Bronchial epithelial cell (primary cell): ENCODE data around the gene ETF1. TPM values are rescaled to one million over a fixed set of nuclear protein-coding genes. Genes with fewer than 3 reads are reported as not detected.
A peak's percentile ranks its signal among the peaks of the same experiment; 100 is the strongest.

Experiments
- DNase-seq: peaks from one replicate; pipeline ENCODE4 v3.0.0-alpha.2; 2010; ENCODE audit warnings: low read depth
- FAIRE-seq: peaks from 2 replicates; lab custom pipeline; 2011; peaks lifted over from hg19 to GRCh38; lab: Jason Lieb, UNC
- H3K27me3 ChIP-seq: 2 replicates; pipeline ENCODE4 v1.5.1; 2011; ENCODE audit warnings: low read length; ENCODE audit not compliant: control insufficient read depth, insufficient read depth
- H3K36me3 ChIP-seq: 2 replicates; pipeline ENCODE4 v1.5.1; 2011; ENCODE audit warnings: low read length; ENCODE audit not compliant: control insufficient read depth, insufficient read depth
- H3K4me3 ChIP-seq: 2 replicates; pipeline ENCODE4 v1.5.1; 2011; ENCODE audit warnings: mild to moderate bottlenecking, low read depth, low read length, control low read depth
- total RNA-seq: library from RNA; depleted of rRNA; stranded (reverse); fragments of >200 nt; gene quantifications from 2 replicates; pipeline ENCODE4 v1.2.1, GENCODE V29; 2014
- TF ChIP-seq, protein P1 (sequence below): IDR thresholded peaks from 2 replicates; pipeline ENCODE4 v1.5.1; 2011; ENCODE audit warnings: mild to moderate bottlenecking, moderate library complexity, low read length, control low read depth, inconsistent platforms; ENCODE audit not compliant: insufficient read depth, severe bottlenecking

ETF1 gene
- total RNA-seq, 1 donor from 2014 or later: 183 TPM

DNA sequence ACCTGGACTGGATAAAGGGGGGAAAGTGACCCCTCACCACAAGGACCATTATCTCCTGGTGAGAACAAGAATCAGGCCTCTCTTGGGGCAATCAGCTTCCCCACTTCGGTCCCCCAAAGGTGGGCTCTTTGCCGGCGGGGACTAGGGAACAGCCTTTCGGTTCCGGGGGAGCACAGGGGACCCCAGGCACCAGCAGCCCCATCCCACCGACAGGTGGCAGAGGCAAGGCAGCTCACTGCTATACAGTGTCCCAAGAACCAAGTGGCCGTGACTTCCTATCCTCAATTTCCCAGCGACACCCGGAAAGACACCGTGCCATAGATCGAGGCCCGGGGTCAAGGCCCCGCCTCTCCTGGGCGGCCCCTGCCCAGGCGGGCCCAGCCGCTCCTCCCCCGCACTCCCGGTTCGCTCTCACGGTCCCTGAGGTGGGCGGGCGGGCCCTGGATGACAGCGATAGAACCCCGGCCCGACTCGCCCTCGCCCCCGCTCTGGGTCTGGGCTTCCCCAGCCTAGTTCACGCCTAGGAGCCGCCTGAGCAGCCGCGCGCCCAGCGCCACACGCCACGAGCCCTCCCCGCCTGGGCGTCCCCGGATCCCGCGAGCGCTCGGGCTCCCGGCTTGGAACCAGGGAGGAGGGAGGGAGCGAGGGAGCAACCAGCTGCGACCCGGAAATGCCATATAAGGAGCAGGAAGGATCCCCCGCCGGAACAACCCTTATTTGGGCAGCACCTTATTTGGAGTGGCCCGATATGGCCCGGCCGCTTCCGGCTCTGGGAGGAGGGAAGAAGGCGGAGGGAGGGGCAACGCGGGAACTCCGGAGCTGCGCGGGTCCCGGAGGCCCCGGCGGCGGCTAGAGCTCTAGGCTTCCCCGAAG, 78.4 kb downstream of the ETF1 start:
- H3K4me3 ChIP-seq: peak overlapping the region; percentile 68
- TF ChIP-seq, protein P1, sequence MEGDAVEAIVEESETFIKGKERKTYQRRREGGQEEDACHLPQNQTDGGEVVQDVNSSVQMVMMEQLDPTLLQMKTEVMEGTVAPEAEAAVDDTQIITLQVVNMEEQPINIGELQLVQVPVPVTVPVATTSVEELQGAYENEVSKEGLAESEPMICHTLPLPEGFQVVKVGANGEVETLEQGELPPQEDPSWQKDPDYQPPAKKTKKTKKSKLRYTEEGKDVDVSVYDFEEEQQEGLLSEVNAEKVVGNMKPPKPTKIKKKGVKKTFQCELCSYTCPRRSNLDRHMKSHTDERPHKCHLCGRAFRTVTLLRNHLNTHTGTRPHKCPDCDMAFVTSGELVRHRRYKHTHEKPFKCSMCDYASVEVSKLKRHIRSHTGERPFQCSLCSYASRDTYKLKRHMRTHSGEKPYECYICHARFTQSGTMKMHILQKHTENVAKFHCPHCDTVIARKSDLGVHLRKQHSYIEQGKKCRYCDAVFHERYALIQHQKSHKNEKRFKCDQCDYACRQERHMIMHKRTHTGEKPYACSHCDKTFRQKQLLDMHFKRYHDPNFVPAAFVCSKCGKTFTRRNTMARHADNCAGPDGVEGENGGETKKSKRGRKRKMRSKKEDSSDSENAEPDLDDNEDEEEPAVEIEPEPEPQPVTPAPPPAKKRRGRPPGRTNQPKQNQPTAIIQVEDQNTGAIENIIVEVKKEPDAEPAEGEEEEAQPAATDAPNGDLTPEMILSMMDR: no peak
- H3K36me3 ChIP-seq: peaks cover 21% of the 10 kb centered on the region
- DNase-seq (peak; percentile 92), FAIRE-seq (no peak)
- no peaks in the 10 kb centered on the region for H3K27me3 ChIP-seq

DNA sequence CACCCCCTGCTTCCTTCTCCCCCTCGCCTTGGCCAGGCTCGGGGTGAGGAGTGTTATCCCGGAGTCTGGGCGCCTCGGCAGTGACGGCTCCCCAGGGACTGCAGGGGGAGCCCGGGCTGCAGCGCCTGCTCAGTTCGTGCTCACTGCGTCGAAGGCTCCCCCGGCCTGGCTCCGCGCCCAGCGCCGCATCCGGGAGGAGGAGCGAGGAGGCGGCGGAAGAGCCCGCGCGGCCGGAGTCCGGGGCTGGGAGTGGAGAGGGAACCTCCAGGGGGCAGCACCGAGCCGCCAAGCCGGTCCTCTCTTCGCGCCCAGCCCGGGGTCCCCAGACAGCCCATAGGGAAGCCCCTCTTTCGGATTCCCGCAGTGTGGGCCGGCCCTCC, 79.0 kb downstream of the ETF1 start:
- peak overlapping the region; percentile 68 for H3K4me3 ChIP-seq
- no peak for FAIRE-seq
- H3K36me3 ChIP-seq: peaks cover 21% of the 10 kb centered on the region
- H3K27me3 ChIP-seq: no peaks in the 10 kb centered on the region
- TF ChIP-seq, protein P1: peak; percentile 84
- DNase-seq: peak; percentile 85

- FAIRE-seq: no peak
- H3K4me3 ChIP-seq: peak overlapping the region; percentile 68
These were observed 79.5 kb downstream of the ETF1 start for GRCh38 chr5:138463419-138464007.

GRCh38 chr5:138461343-138462125, 81.5 kb downstream of the ETF1 start:
- DNase-seq: peak; percentile 91
- peak; percentile 68 for FAIRE-seq
- Histone ChIP-seq H3K4me3 (no peak overlapping the region), H3K36me3 (peaks cover 10% of the 10 kb centered on the region), H3K27me3 (no peaks in the 10 kb centered on the region)
- TF ChIP-seq, protein P1: no peak

More at GRCh38 chr5:138463419-138464007, 79.5 kb downstream of the ETF1 start:
- H3K27me3 ChIP-seq: no peaks in the 10 kb centered on the region
- no peak for DNase-seq
- TF ChIP-seq, protein P1: no peak
- H3K36me3 ChIP-seq: peaks cover 21% of the 10 kb centered on the region

- Histone ChIP-seq H3K27me3 (no peaks in the 10 kb centered on the region), H3K36me3 (no peaks in the 10 kb centered on the region), H3K4me3 (no peak overlapping the region)
- DNase-seq (no peak), FAIRE-seq (no peak)
- TF ChIP-seq, protein P1: no peak
These were observed 82.9 kb downstream of the ETF1 start for GRCh38 chr5:138460032-138460693.
